ENCODE results near the gene RACGAP1.

GRCh38 chr12:49978125-49978524 is 47.2 kb downstream of the RACGAP1 start:
- TF ChIP-seq CTCF (IDR thresholded peaks at IDR 0.05) (no peak), POLR2A (IDR thresholded peaks at IDR 0.05) (no peak)

All from adrenal gland (tissue), 5 donors.